Neural progenitor cell (in vitro differentiated cells): ENCODE data around the gene OR8B12. TPM values are rescaled to one million over a fixed set of nuclear protein-coding genes. Genes with fewer than 3 reads are reported as not detected.
"Not testable (repeated sequence)": the region's sequence is repeated elsewhere in the genome, so short reads cannot be mapped to it uniquely, and the experiment has no call there.

ENCODE experiments used
- DNase-seq: peaks from one replicate; pipeline ENCODE4 v3.0.0-alpha.2; 2016; ENCODE audit warnings: low spot score
- H2AFZ ChIP-seq: fragments of 200-600 bp; sonication (generic); replicated peaks from 2 replicates; pipeline ENCODE4 v1.6.1; 2016; ENCODE audit warnings: antibody characterized with exemption
- H3F3A ChIP-seq: fragments of 200-600 bp; sonication (generic); 2 replicates; pipeline ENCODE4 v1.6.1; 2016; ENCODE audit warnings: antibody characterized with exemption, low read depth
- H3K27ac ChIP-seq: fragments of 200-600 bp; sonication (generic); 2 replicates; pipeline ENCODE4 v1.5.1; 2016; ENCODE audit warnings: mild to moderate bottlenecking
- H3K27me3 ChIP-seq: fragments of 200-600 bp; sonication (generic); 2 replicates; pipeline ENCODE4 v1.6.1; 2016; ENCODE audit warnings: mild to moderate bottlenecking, moderate library complexity
- H3K36me3 ChIP-seq: fragments of 200-600 bp; sonication (generic); 2 replicates; pipeline ENCODE4 v1.5.1; 2016
- H3K4me1 ChIP-seq: fragments of 200-600 bp; sonication (generic); 2 replicates; pipeline ENCODE4 v1.6.1; 2016; ENCODE audit warnings: mixed run types
- H3K4me2 ChIP-seq: fragments of 200-600 bp; sonication (generic); 2 replicates; pipeline ENCODE4 v1.6.1; 2016
- H3K4me3 ChIP-seq: fragments of 200-600 bp; sonication (generic); 2 replicates; pipeline ENCODE4 v1.5.1; 2016
- H3K79me2 ChIP-seq: fragments of 200-600 bp; sonication (generic); 2 replicates; pipeline ENCODE4 v1.6.1; 2016; ENCODE audit warnings: low read depth
- H3K9ac ChIP-seq: fragments of 200-600 bp; sonication (generic); 2 replicates; pipeline ENCODE4 v1.6.1; 2016
- H3K9me3 ChIP-seq: fragments of 200-600 bp; sonication (generic); 2 replicates; pipeline ENCODE4 v1.5.1; 2016; ENCODE audit warnings: low read depth
- H4K20me1 ChIP-seq: fragments of 200-600 bp; sonication (generic); 2 replicates; pipeline ENCODE4 v1.6.1; 2016; ENCODE audit warnings: low read depth
- H3K27ac Mint-ChIP-seq: 3 replicates; pipeline ENCODE4 v1.8.0; 2021; ENCODE audit warnings: mixed read lengths
- H3K27me3 Mint-ChIP-seq: 2 replicates; pipeline ENCODE4 v1.8.0; 2022; ENCODE audit warnings: low read depth, mild to moderate bottlenecking, inconsistent platforms, moderate library complexity, mixed read lengths; ENCODE audit not compliant: insufficient read depth
- H3K36me3 Mint-ChIP-seq: 3 replicates; pipeline ENCODE4 v1.8.0; 2021; ENCODE audit warnings: mixed read lengths
- H3K4me1 Mint-ChIP-seq: 3 replicates; pipeline ENCODE4 v1.8.0; 2021; ENCODE audit warnings: mixed read lengths
- H3K4me3 Mint-ChIP-seq: 3 replicates; pipeline ENCODE4 v1.8.0; 2021; ENCODE audit warnings: mild to moderate bottlenecking, moderate library complexity, mixed read lengths
- H3K9me3 Mint-ChIP-seq: 3 replicates; pipeline ENCODE4 v1.8.0; 2020; ENCODE audit warnings: mixed read lengths
- CTCF ChIP-seq: fragments of 200-600 bp; sonication (generic); IDR thresholded peaks from 2 replicates; pipeline ENCODE4 v1.5.1; 2017; ENCODE audit warnings: antibody characterized with exemption, mild to moderate bottlenecking
- EZH2 ChIP-seq: fragments of 200-600 bp; sonication (generic); IDR thresholded peaks from 2 replicates; pipeline ENCODE4 v1.6.1; 2017; ENCODE audit warnings: antibody characterized with exemption, mild to moderate bottlenecking, moderate library complexity
- EZH2phosphoT487 ChIP-seq: fragments of 200-600 bp; sonication (generic); IDR thresholded peaks from 2 replicates; pipeline ENCODE4 v1.6.1; 2017; ENCODE audit warnings: antibody characterized with exemption
- total RNA-seq: library from RNA; depleted of rRNA; stranded (reverse); fragments of >200 nt; gene quantifications from 2 replicates; pipeline ENCODE4 v1.2.3, GENCODE V29; 2015; ENCODE audit warnings: low replicate concordance

Gene OR8B12
- total RNA-seq, 1 donor from 2014 or later = not detected

- Histone ChIP-seq H3K4me3 (no peak overlapping the region), H3F3A (no peaks in the 10 kb centered on the region), H3K27ac (no peak overlapping the region), H3K4me1 (no peaks in the 10 kb centered on the region), H3K9me3 (no peaks in the 10 kb centered on the region), H3K36me3 (no peaks in the 10 kb centered on the region), H4K20me1 (no peaks in the 10 kb centered on the region), H3K9ac (no peak overlapping the region), H3K4me2 (no peak overlapping the region), H3K27me3 (no peaks in the 10 kb centered on the region), H2AFZ (no peak overlapping the region), H3K79me2 (no peaks in the 10 kb centered on the region)
- Mint-ChIP-seq H3K9me3 (no peaks in the 10 kb centered on the region), H3K27ac (no peak overlapping the region), H3K4me1 (peaks cover 9% of the 10 kb centered on the region), H3K4me3 (no peak overlapping the region), H3K27me3 (no peaks in the 10 kb centered on the region), H3K36me3 (no peaks in the 10 kb centered on the region)
- no peak for DNase-seq
- TF ChIP-seq EZH2 = no peak
- TF ChIP-seq EZH2phosphoT487 = no peak
- TF ChIP-seq CTCF = no peak
Observed at GRCh38 chr11:124517314-124517713, 26.1 kb downstream of the OR8B12 start.

- not testable (repeated sequence) for H4K20me1 ChIP-seq, H3K36me3 Mint-ChIP-seq
Observed at GRCh38 chr11:124514675-124515074, 28.8 kb downstream of the OR8B12 start.

GRCh38 chr11:124514131-124514530 is 29.3 kb downstream of the OR8B12 start:
- Histone ChIP-seq H3K4me1 (no peaks in the 10 kb centered on the region), H3K79me2 (no peaks in the 10 kb centered on the region), H2AFZ (no peak overlapping the region), H3K4me3 (no peak overlapping the region), H3K27me3 (no peaks in the 10 kb centered on the region), H3K27ac (no peak overlapping the region), H3F3A (no peaks in the 10 kb centered on the region), H3K4me2 (no peak overlapping the region), H3K9me3 (no peaks in the 10 kb centered on the region), H3K9ac (no peak overlapping the region), H3K36me3 (no peaks in the 10 kb centered on the region), H4K20me1 (no peaks in the 10 kb centered on the region)
- Mint-ChIP-seq H3K4me1 (peaks cover 9% of the 10 kb centered on the region), H3K36me3 (no peaks in the 10 kb centered on the region), H3K9me3 (no peaks in the 10 kb centered on the region), H3K4me3 (no peak overlapping the region), H3K27me3 (no peaks in the 10 kb centered on the region), H3K27ac (no peak overlapping the region)
- DNase-seq = no peak
- TF ChIP-seq EZH2phosphoT487 = no peak
- no peak for TF ChIP-seq CTCF
- no peak for TF ChIP-seq EZH2

More at GRCh38 chr11:124514675-124515074, 28.8 kb downstream of the OR8B12 start:
- not testable (repeated sequence) for H3F3A ChIP-seq, H3K4me3 ChIP-seq, H3K4me2 ChIP-seq, H3K9me3 ChIP-seq, H3K9me3 Mint-ChIP-seq, H3K27me3 ChIP-seq, H3K27ac Mint-ChIP-seq, H3K79me2 ChIP-seq, H3K9ac ChIP-seq, H3K27me3 Mint-ChIP-seq, DNase-seq, H3K4me3 Mint-ChIP-seq, H3K36me3 ChIP-seq, H2AFZ ChIP-seq, H3K4me1 Mint-ChIP-seq, H3K4me1 ChIP-seq, H3K27ac ChIP-seq

- Histone ChIP-seq H2AFZ (no peak overlapping the region), H3K36me3 (no peaks in the 10 kb centered on the region), H3F3A (no peaks in the 10 kb centered on the region), H3K4me3 (no peak overlapping the region), H3K4me1 (no peaks in the 10 kb centered on the region), H4K20me1 (no peaks in the 10 kb centered on the region), H3K4me2 (no peak overlapping the region), H3K9ac (no peak overlapping the region), H3K9me3 (no peaks in the 10 kb centered on the region), H3K79me2 (no peaks in the 10 kb centered on the region), H3K27me3 (no peaks in the 10 kb centered on the region), H3K27ac (no peak overlapping the region)
- no peak overlapping the region for H3K27ac Mint-ChIP-seq
- H3K27me3 Mint-ChIP-seq = peaks cover 3% of the 10 kb centered on the region
- H3K36me3 Mint-ChIP-seq = no peaks in the 10 kb centered on the region
- TF ChIP-seq EZH2 = no peak
- TF ChIP-seq CTCF = no peak
- no peak for TF ChIP-seq EZH2phosphoT487
- H3K4me1 Mint-ChIP-seq = no peaks in the 10 kb centered on the region
- no peak for DNase-seq
- H3K9me3 Mint-ChIP-seq = peaks cover 5% of the 10 kb centered on the region
- H3K4me3 Mint-ChIP-seq = no peak overlapping the region
Observed at GRCh38 chr11:124511745-124512144, 31.7 kb downstream of the OR8B12 start.
